DND-41 (cell line): ENCODE measurements around the gene NEURL1B.

Experiments used
- EZH2 ChIP-seq: IDR thresholded peaks from 3 replicates; pipeline ENCODE4 v1.6.1; 2012; ENCODE audit warnings: borderline replicate concordance, low read depth, mild to moderate bottlenecking, moderate library complexity, low read length, inconsistent platforms; ENCODE audit not compliant: severe bottlenecking
- TF ChIP-seq, protein P1 (sequence below): IDR thresholded peaks from 2 replicates; pipeline ENCODE4 v1.5.1; 2012; ENCODE audit warnings: borderline replicate concordance, low read length, moderate library complexity, mild to moderate bottlenecking; ENCODE audit not compliant: poor library complexity, severe bottlenecking; ENCODE audit errors: extremely low read depth

DNA sequence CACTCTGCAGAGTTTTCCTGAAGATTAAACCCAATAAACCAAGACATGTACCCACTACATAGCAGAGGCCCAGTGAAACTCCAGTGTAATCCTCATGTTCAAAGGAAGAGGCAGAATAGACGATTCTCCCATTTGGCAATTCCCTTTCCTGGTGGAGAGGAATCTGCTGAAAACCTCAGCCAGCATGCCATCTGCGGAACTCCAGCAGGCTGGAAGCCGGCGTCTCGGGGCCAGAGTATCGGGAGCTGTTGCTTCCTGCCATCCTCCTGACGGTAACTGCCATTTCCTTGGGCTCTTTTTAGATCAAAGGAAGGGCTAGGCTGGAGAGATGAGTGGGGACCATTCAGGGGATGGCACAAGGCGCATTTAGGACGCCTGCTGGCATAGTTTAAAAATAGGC is 20.5 kb downstream of the NEURL1B start:
- TF ChIP-seq, protein P1, sequence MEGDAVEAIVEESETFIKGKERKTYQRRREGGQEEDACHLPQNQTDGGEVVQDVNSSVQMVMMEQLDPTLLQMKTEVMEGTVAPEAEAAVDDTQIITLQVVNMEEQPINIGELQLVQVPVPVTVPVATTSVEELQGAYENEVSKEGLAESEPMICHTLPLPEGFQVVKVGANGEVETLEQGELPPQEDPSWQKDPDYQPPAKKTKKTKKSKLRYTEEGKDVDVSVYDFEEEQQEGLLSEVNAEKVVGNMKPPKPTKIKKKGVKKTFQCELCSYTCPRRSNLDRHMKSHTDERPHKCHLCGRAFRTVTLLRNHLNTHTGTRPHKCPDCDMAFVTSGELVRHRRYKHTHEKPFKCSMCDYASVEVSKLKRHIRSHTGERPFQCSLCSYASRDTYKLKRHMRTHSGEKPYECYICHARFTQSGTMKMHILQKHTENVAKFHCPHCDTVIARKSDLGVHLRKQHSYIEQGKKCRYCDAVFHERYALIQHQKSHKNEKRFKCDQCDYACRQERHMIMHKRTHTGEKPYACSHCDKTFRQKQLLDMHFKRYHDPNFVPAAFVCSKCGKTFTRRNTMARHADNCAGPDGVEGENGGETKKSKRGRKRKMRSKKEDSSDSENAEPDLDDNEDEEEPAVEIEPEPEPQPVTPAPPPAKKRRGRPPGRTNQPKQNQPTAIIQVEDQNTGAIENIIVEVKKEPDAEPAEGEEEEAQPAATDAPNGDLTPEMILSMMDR: no peak
- TF ChIP-seq EZH2: no peak
